GM12878 (cell line): ENCODE data around the gene TMPRSS4. TPM values are rescaled to one million over a fixed set of nuclear protein-coding genes. Genes with fewer than 3 reads are reported as not detected.

Experiments
- ATAC-seq: fragments of 200-7000 bp; cut with Tn5 transposase; 3 replicates; pipeline ENCODE4 v1.9.1; 2020; ENCODE audit warnings: mild to moderate bottlenecking, moderate library complexity
- BruUV-seq: library from RNA; stranded (reverse); fragments of 400-500 nt; replicated peaks from 2 replicates; lab custom pipeline; 2021; lab: Mats Ljungman, UMichigan
- CTCF ChIA-PET: fragments of 300-600 bp; sonication (Branson Sonifier 250); formaldehyde crosslinking; extraction: SDS; loops from one replicate; lab custom pipeline; 2021; ENCODE audit warnings: inconsistent platforms; lab: Yijun Ruan, JAX
- POLR2A ChIA-PET: fragments of 350-600 bp; formaldehyde crosslinking; extraction: SDS; loops from one replicate; lab custom pipeline; 2021; ENCODE audit warnings: inconsistent platforms; lab: Charles Lee
- RAD21 ChIA-PET: fragments of 300-600 bp; sonication (Branson Sonifier 250); formaldehyde crosslinking; loops from one replicate; lab custom pipeline; 2023; ENCODE audit warnings: antibody characterized with exemption; ENCODE audit not compliant: unreplicated experiment; lab: Charles Lee
- SMC1A ChIA-PET: fragments of 300-600 bp; sonication (Branson Sonifier 250); formaldehyde crosslinking; loops from one replicate; lab custom pipeline; 2023; ENCODE audit not compliant: unreplicated experiment, uncharacterized antibody; lab: Charles Lee
- DNase-seq: peaks from one replicate; pipeline ENCODE4 v3.0.0-alpha.2; 2011; ENCODE audit warnings: low read depth, low spot score
- FAIRE-seq: peaks from 3 replicates; lab custom pipeline; 2011; peaks lifted over from hg19 to GRCh38; lab: Jason Lieb, UNC
- H2AFZ ChIP-seq: 2 replicates; pipeline ENCODE4 v1.6.0; 2011; ENCODE audit warnings: low read depth, low read length, control low read depth; ENCODE audit not compliant: control insufficient read depth
- H3K27ac ChIP-seq: 2 replicates; pipeline ENCODE4 v1.5.1; 2011; ENCODE audit warnings: control low read depth; ENCODE audit not compliant: control insufficient read depth, insufficient read depth
- H3K27me3 ChIP-seq, 2 experiments: replicated peaks in 1 of 2; 2 replicates each; pipeline versions ENCODE4 v1.6.0 to v1.6.1; 2011; ENCODE audit warnings: low read length in 1 of 2; ENCODE audit not compliant: control insufficient read depth in 2 of 2, insufficient read depth in 2 of 2
- H3K36me3 ChIP-seq, 2 experiments: 2 replicates each; pipeline ENCODE4 v1.5.1; 2011; ENCODE audit warnings: low read length in 1 of 2; ENCODE audit not compliant: control insufficient read depth in 2 of 2, insufficient read depth in 2 of 2
- H3K4me1 ChIP-seq: 2 replicates; pipeline ENCODE4 v1.6.1; 2011; ENCODE audit warnings: mild to moderate bottlenecking, low read length, moderate library complexity, mixed read lengths; ENCODE audit not compliant: control insufficient read depth, insufficient read depth
- H3K4me2 ChIP-seq: 2 replicates; pipeline ENCODE4 v1.6.0; 2011; ENCODE audit warnings: control low read depth; ENCODE audit not compliant: control insufficient read depth, insufficient read depth
- H3K4me3 ChIP-seq: fragments of 200-600 bp; sonication (generic); 2 replicates; pipeline ENCODE4 v1.5.1; 2016
- H3K79me2 ChIP-seq: 2 replicates; pipeline ENCODE4 v1.6.0; 2011; ENCODE audit warnings: low read length; ENCODE audit not compliant: control insufficient read depth, insufficient read depth
- H3K9ac ChIP-seq: 2 replicates; pipeline ENCODE4 v1.8.0; 2011; ENCODE audit warnings: low read length, control low read depth, mixed read lengths; ENCODE audit not compliant: control insufficient read depth, insufficient read depth
- H3K9me3 ChIP-seq: replicated peaks from 3 replicates; pipeline ENCODE4 v1.5.1; 2011; ENCODE audit warnings: mild to moderate bottlenecking, low read length; ENCODE audit not compliant: control insufficient read depth, insufficient read depth
- H4K20me1 ChIP-seq: 2 replicates; pipeline ENCODE4 v1.6.0; 2011; ENCODE audit not compliant: control insufficient read depth, insufficient read depth
- ATF7 ChIP-seq: fragments of 450-650 bp; IDR thresholded peaks from 2 replicates; pipeline ENCODE4 v1.6.1; 2016; ENCODE audit warnings: low read depth, mild to moderate bottlenecking
- GABPA ChIP-seq: IDR thresholded peaks from 2 replicates; pipeline ENCODE4 v1.6.1; 2014; ENCODE audit warnings: antibody characterized with exemption, low read depth, mild to moderate bottlenecking, inconsistent platforms
- RAD21 ChIP-seq: IDR thresholded peaks from 2 replicates; pipeline ENCODE4 v1.6.1; 2011; ENCODE audit warnings: mild to moderate bottlenecking, low read depth, low read length, moderate library complexity; ENCODE audit not compliant: insufficient read depth
- SREBF2 ChIP-seq: IDR thresholded peaks from 2 replicates; pipeline ENCODE4 v1.6.1; 2012; ENCODE audit warnings: mild to moderate bottlenecking, low read length
- WGBS: methylation state at CpG from one replicate; pipeline ENCODE4 v1.1.6; 2016; ENCODE audit warnings: low lambda C conversion rate; ENCODE audit not compliant: insufficient replicate concordance, insufficient coverage; ENCODE audit errors: missing lambda C conversion rate; 5-methylcytosine and 5-hydroxymethylcytosine counted together
- in situ Hi-C: fragments of 300-500 bp; cut with MboI; formaldehyde crosslinking; loops from 9 replicates; pipeline ENCODE4 v1.14.3; 2018; ENCODE audit warnings: mixed read lengths
- intact Hi-C: fragments of 100-400 bp; cut with micrococcal nuclease; formaldehyde crosslinking; loops from one replicate; pipeline ENCODE4 v1.14.2; 2022; ENCODE audit not compliant: unreplicated experiment
- polyA plus RNA-seq, 11 experiments: library from polyadenylated mRNA; depleted of rRNA in 4 of 11; unstranded in 6 of 11; stranded (reverse) in 5 of 11; fragments of >200 nt; fragmentation: Nextera tagmentation in 4 of 11; fragmentation: Illumina TruSeq in 1 of 11; extraction: Ambion mirVana in 4 of 11; extraction: Trizol in 1 of 11; gene quantifications; 1 replicate in 1 of 11; 2 replicates in 10 of 11; pipeline versions ENCODE4 v1.2.1 to v1.2.3, GENCODE V29; 2011 to 2016; ENCODE audit warnings: inconsistent platforms in 2 of 11, missing spikeins in 2 of 11, low read depth in 1 of 11
- total RNA-seq, 4 experiments: library from RNA; depleted of rRNA in 3 of 4; stranded (reverse); fragments of >200 nt in 3 of 4; fragmentation: Illumina TruSeq in 1 of 4; extraction: Trizol in 1 of 4; gene quantifications; 2 replicates each; pipeline versions ENCODE4 v1.2.1 to v1.2.3, GENCODE V29; 2013 to 2021
- TF ChIP-seq, protein P1 (sequence below): fragments of 450-650 bp; IDR thresholded peaks from 2 replicates; pipeline ENCODE4 v1.6.1; 2017; ENCODE audit warnings: mild to moderate bottlenecking, moderate library complexity
- TF ChIP-seq, protein P2 (sequence below): fragments of 450-650 bp; IDR thresholded peaks from 2 replicates; pipeline ENCODE4 v1.6.1; 2014; ENCODE audit warnings: mild to moderate bottlenecking

Gene TMPRSS4
- total and polyA plus RNA-seq, 10 of the 15 experiments (the other 5 are each of a cell fraction or from before 2014, with no cell fraction given), result 0.14 to 0.26 TPM; not detected in 8

DNA sequence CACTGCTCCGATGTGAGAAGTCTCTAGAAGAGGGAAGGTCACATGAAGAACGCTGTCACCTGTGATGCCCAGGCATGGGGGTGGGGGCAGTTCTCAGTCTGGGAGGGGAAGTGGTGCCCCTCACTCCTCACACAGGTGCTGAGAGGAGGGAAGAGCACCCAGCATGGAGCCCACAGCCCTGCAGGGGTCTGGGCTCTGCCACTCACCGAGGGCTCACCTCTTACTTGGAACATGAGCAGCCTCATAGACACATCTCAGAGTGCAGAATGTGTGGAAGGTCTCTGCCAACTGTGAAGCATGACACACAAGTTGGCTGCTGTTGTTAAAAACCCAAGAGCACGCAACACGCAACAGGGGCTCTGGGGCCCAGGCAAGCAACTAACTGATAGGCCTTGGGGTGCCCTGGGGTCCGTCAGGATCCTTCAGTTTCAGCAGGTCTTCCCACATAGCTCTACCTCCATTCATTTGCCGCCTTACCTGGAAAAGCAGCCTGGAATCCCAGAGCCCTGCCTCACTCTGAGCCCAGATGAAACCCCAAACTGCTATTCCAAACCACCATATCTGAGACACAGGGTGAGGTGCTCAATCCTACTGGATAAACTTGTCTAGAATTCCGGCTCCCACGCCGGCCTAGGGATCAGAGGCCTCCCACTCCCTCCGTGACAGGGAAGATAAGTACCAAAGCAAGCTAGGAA lies 17.5 kb upstream of the TMPRSS4 start:
- no TSS peak for BruUV-seq
- 25% methylated on average over 11 of the region's 11 CpGs for WGBS
- Histone ChIP-seq H3K9me3 (no peaks in the 10 kb centered on the region), H3K27ac (no peak overlapping the region), H2AFZ (no peak overlapping the region), H3K4me3 (no peak overlapping the region), H3K9ac (no peak overlapping the region), H4K20me1 (no peaks in the 10 kb centered on the region), H3K79me2 (no peaks in the 10 kb centered on the region), H3K27me3 (peaks cover 1 to 3% of the 10 kb centered on the region in 2 experiments; a peak in 3 of 4 replicates), H3K4me2 (no peak overlapping the region), H3K36me3 (no peaks in the 10 kb centered on the region), H3K4me1 (no peaks in the 10 kb centered on the region)
- TF ChIP-seq GABPA (no peak), SREBF2 (no peak), RAD21 (no peak), ATF7 (no peak)
- TF ChIP-seq, protein P1, sequence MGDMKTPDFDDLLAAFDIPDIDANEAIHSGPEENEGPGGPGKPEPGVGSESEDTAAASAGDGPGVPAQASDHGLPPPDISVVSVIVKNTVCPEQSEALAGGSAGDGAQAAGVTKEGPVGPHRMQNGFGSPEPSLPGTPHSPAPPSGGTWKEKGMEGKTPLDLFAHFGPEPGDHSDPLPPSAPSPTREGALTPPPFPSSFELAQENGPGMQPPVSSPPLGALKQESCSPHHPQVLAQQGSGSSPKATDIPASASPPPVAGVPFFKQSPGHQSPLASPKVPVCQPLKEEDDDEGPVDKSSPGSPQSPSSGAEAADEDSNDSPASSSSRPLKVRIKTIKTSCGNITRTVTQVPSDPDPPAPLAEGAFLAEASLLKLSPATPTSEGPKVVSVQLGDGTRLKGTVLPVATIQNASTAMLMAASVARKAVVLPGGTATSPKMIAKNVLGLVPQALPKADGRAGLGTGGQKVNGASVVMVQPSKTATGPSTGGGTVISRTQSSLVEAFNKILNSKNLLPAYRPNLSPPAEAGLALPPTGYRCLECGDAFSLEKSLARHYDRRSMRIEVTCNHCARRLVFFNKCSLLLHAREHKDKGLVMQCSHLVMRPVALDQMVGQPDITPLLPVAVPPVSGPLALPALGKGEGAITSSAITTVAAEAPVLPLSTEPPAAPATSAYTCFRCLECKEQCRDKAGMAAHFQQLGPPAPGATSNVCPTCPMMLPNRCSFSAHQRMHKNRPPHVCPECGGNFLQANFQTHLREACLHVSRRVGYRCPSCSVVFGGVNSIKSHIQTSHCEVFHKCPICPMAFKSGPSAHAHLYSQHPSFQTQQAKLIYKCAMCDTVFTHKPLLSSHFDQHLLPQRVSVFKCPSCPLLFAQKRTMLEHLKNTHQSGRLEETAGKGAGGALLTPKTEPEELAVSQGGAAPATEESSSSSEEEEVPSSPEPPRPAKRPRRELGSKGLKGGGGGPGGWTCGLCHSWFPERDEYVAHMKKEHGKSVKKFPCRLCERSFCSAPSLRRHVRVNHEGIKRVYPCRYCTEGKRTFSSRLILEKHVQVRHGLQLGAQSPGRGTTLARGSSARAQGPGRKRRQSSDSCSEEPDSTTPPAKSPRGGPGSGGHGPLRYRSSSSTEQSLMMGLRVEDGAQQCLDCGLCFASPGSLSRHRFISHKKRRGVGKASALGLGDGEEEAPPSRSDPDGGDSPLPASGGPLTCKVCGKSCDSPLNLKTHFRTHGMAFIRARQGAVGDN, result no peak
- TF ChIP-seq, protein P2, sequence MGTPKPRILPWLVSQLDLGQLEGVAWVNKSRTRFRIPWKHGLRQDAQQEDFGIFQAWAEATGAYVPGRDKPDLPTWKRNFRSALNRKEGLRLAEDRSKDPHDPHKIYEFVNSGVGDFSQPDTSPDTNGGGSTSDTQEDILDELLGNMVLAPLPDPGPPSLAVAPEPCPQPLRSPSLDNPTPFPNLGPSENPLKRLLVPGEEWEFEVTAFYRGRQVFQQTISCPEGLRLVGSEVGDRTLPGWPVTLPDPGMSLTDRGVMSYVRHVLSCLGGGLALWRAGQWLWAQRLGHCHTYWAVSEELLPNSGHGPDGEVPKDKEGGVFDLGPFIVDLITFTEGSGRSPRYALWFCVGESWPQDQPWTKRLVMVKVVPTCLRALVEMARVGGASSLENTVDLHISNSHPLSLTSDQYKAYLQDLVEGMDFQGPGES, result no peak
- in situ Hi-C loops, result loop anchor here (5.0 to 25.0 kb wide), 2 partner anchors 217 to 622 kb away; no protein-coding TSS in a partner anchor
- POLR2A ChIA-PET, result no interaction called here
- ATAC-seq (no peak), FAIRE-seq (no peak), DNase-seq (no peak)
- CTCF ChIA-PET, result interaction anchor here (1.1 to 2.8 kb wide), 3 partner anchors 112 to 216 kb away, joined by 3 to 10 read pairs (median 4); no protein-coding TSS in a partner anchor
- RAD21 ChIA-PET, result interaction anchor here (1.0 kb wide), 2 partner anchors 112 kb away, joined by 3 to 4 read pairs; no protein-coding TSS in a partner anchor
- SMC1A ChIA-PET, result interaction anchor here (0.6 to 1.3 kb wide), 2 partner anchors 23 to 139 kb away, joined by 3 to 4 read pairs; no protein-coding TSS in a partner anchor
- intact Hi-C loops, result no loop called here
